Astrocyte of the cerebellum (primary cell): ENCODE measurements around the gene ATP6V1G2.

Experiments used
- DNase-seq: peaks from one replicate; pipeline ENCODE4 v3.0.0-alpha.2; 2011; ENCODE audit warnings: low read depth
- H3K4me3 ChIP-seq: 2 replicates; pipeline ENCODE4 v1.5.1; 2011; ENCODE audit warnings: mild to moderate bottlenecking, low read depth, low read length, moderate library complexity
- CTCF ChIP-seq: IDR thresholded peaks from 2 replicates; pipeline ENCODE4 v1.5.1; 2012; ENCODE audit warnings: low read length, low read depth, moderate library complexity, mild to moderate bottlenecking; ENCODE audit errors: missing control alignments
- in situ Hi-C: cut with HindIII; loops from 2 replicates; pipeline ENCODE4 v1.10.0; 2017; ENCODE audit warnings: low sequenced_read_pairs

The ATP6V1G2 gene

GRCh38 chr6:31575952-31576685 is 29.7 kb upstream of the ATP6V1G2 start:
- TF ChIP-seq CTCF: no peak
- DNase-seq: no peak
- H3K4me3 ChIP-seq: no peak overlapping the region
- in situ Hi-C loops: no loop called here

DNA sequence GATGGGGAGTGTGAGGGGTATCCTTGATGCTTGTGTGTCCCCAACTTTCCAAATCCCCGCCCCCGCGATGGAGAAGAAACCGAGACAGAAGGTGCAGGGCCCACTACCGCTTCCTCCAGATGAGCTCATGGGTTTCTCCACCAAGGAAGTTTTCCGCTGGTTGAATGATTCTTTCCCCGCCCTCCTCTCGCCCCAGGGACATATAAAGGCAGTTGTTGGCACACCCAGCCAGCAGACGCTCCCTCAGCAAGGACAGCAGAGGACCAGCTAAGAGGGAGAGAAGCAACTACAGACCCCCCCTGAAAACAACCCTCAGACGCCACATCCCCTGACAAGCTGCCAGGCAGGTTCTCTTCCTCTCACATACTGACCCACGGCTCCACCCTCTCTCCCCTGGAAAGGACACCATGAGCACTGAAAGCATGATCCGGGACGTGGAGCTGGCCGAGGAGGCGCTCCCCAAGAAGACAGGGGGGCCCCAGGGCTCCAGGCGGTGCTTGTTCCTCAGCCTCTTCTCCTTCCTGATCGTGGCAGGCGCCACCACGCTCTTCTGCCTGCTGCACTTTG is 29.0 kb upstream of the ATP6V1G2 start, which contains the start of gene TNF:
Gene TNF (plus strand): TSS at position 231 of the 567 bp plus-strand sequence. CDS start 177 bp downstream, at position 408.
- no peak within 1 kb of the TSS for H3K4me3 ChIP-seq
- no peak for TF ChIP-seq CTCF
- no peak for DNase-seq
- in situ Hi-C loops: no loop called here

DNA sequence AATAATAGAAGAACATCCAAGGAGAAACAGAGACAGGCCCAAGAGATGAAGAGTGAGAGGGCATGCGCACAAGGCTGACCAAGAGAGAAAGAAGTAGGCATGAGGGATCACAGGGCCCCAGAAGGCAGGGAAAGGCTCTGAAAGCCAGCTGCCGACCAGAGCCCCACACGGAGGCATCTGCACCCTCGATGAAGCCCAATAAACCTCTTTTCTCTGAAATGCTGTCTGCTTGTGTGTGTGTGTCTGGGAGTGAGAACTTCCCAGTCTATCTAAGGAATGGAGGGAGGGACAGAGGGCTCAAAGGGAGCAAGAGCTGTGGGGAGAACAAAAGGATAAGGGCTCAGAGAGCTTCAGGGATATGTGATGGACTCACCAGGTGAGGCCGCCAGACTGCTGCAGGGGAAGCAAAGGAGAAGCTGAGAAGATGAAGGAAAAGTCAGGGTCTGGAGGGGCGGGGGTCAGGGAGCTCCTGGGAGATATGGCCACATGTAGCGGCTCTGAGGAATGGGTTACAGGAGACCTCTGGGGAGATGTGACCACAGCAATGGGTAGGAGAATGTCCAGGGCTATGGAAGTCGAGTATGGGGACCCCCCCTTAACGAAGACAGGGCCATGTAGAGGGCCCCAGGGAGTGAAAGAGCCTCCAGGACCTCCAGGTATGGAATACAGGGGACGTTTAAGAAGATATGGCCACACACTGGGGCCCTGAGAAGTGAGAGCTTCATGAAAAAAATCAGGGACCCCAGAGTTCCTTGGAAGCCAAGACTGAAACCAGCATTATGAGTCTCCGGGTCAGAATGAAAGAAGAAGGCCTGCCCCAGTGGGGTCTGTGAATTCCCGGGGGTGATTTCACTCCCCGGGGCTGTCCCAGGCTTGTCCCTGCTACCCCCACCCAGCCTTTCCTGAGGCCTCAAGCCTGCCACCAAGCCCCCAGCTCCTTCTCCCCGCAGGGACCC is 28.0 kb upstream of the ATP6V1G2 start:
- DNase-seq: no peak
- no peak overlapping the region for H3K4me3 ChIP-seq
- in situ Hi-C loops: no loop called here
- TF ChIP-seq CTCF: no peak

GRCh38 chr6:31573239-31574105 is 27.1 kb upstream of the ATP6V1G2 start:
- no peak for DNase-seq
- in situ Hi-C loops: no loop called here
- no peak for TF ChIP-seq CTCF
- H3K4me3 ChIP-seq: no peak overlapping the region

- no peak for DNase-seq
- H3K4me3 ChIP-seq: no peak within 1 kb of the TSS
- TF ChIP-seq CTCF: no peak
- in situ Hi-C loops: no loop called here
These were observed 25.9 kb upstream of the ATP6V1G2 start, which contains the start of gene LTA for GRCh38 chr6:31572041-31572911. Gene LTA, plus strand, starts transcription at chr6:31572289. Its CDS starts 454 bp downstream, at chr6:31572743.
